A549 (cell line): Measurements from ENCODE around the gene TNS3.

Experiments used
- FOSB ChIP-seq: fragments of 250-450 bp; sonication (Bioruptor Pico); IDR thresholded peaks from 2 replicates; pipeline ENCODE4 v1.5.0; 2020; ENCODE audit warnings: mild to moderate bottlenecking, moderate library complexity
- POLR2A ChIP-seq: IDR thresholded peaks from 2 replicates; pipeline ENCODE4 v1.6.1; 2012; ENCODE audit warnings: mild to moderate bottlenecking, low read length

DNA sequence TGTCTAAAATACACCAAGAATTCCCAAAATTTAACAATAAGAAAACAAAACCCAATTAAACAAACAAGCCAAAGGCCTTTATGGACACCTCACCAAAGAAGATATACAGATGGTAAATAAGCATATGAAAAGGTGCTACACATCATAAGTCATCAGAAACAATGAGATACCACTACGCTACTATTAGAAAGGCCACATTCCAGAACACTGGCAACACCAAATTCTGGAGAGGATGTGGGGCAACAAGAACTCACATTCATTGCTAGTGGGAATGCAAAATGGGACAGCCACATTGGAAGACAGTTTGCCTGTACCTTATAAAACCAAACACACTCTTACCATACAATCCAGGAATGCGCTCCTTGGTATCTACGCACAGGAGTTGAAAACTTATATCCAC is 291.4 kb downstream of the TNS3 start:
- TF ChIP-seq POLR2A: no peak
- TF ChIP-seq FOSB (CRISPR knock-in tag): no peak
